Amygdala (tissue), 56 donors: ENCODE results near the gene AKAP6.
A peak's percentile ranks its signal among the peaks of the same experiment; 100 is the strongest.

ENCODE experiments used
- DNase-seq, 56 donors: peaks; one replicate each; lab custom pipeline; 2025; lab: John Stamatoyannopoulos, UW

AKAP6 gene

DNA sequence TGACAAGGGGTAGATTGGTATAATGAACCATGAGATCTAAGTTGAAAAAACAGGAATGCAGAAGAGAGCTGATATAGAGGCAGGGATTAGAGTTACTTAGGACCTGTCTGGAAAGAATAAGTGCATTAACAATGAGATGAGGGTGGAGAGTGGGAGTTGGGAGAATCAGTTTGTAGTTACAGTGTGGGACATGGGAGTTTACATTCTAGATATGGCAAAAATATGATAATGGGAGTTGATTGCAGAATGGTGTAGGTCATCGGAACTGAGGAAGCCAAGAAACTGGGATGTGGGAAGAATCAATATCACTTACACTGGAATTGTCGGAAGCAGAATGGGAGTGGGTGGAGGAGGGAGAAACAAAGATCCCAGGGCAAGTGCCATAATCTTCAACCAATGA is 308.5 kb downstream of the AKAP6 start:
- no peak for DNase-seq

DNA sequence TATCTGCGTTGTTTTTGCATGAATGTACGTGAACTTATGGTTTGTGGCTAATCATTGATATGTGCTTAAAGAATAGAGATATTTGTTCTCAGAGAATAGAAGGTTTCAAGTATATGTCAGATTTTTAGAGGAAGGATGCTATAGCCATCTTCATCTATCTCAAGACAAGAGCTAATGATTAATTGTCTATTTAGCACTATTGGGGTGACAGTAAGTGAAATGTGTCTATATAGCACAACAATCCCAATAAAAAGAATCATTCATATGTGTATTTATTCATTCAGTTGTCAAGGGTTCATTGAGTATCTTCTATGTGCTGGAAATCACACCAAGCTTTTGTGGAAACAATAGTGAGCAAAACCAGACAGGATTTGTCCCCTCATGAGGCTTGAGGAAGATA is 310.1 kb downstream of the AKAP6 start:
- DNase-seq: no peak

DNA sequence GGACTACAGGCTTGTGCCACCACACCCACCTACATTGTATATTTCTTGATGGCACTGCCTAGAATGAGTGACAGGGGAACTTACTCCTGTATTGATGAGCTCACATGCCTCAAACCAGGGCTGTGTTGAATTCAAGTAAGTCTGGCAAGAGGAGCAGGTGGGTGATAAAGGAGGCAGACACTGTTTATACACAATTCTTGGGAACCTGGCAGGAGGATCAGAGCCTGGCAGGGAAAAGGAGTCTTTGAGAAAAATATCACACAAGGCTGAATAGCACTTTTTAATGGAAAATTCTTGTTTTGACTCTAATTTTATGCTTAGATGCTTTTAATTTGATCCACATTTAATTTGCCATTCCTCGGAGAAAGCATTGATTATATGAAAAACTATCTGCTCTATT is 316.5 kb downstream of the AKAP6 start:
- DNase-seq: no peak

DNA sequence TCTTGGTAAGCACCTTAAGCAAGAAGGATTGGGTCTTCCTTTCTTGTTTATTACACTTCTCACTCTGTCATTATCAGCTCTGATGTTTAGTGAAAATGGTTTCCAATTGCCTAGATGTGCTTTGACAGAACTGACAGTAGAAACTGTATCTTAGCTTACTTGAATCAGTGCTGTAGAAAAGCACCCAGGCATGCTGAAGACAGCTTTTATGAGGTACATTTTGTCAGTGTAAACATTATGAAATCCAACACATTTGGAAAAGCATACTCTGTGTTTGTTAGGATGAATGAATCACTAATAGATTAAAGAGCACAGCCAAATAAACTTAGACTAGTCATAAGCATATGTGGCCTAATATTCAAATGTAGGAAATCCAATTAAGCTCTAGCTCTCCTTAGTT is 319.3 kb downstream of the AKAP6 start:
- peak in 1 of 56 donors; percentile 25 for DNase-seq

DNA sequence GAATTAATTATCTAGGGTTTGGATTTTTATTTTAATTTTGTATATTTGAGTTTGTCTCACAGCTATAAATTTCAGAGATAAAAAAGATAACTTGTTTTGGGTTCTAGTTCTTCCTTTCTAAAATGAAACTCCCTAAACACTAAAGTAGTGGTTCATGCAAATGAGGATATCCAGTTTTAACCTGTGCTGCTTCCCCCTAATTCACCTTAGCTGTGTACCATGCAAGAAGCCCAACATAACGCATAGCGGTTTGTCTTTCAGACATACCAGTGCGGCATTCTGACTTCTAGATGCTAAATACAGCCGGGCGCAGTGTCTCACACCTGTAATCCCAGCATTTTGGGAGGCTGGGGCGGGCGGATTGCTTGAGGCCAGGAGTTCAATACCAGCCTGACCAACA is 320.9 kb downstream of the AKAP6 start:
- no peak for DNase-seq

DNA sequence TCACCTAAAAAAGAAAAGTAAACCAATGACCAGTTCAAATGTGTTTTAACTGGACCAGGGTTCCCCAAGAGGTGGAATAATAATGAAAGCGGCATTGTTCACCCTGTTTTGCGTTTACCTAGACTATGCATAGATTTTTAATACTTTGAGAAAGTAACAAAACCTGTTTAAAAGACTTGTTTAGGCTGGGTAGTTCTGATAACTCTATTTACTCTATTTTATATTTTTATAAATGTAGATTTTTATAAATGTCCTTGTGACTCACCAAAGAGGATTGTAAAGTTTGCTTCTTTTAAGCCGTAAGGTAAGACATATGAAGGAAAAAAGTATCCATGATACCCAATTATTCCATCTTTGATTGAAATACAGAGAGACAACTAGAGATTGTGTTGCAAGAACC is 321.6 kb downstream of the AKAP6 start:
- no peak for DNase-seq

DNA sequence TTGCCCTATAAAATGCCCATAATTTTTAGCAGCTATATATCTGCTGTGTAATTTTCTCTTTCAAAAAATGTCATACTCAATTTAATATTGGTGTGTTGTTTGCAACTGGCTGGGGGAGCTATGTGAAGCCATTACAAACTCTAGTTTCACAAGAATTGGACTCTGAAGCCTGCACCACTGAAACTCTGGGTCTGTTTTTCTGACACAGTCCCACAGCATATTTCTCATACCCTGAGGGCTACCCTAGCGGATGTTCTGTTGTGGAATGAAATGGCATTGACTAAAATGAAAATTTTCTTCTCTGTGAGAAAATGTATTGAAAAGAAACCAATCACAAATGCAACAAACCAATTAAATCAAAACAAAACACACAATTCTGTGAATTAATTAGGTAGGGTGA is 325.0 kb downstream of the AKAP6 start:
- no peak for DNase-seq

DNA sequence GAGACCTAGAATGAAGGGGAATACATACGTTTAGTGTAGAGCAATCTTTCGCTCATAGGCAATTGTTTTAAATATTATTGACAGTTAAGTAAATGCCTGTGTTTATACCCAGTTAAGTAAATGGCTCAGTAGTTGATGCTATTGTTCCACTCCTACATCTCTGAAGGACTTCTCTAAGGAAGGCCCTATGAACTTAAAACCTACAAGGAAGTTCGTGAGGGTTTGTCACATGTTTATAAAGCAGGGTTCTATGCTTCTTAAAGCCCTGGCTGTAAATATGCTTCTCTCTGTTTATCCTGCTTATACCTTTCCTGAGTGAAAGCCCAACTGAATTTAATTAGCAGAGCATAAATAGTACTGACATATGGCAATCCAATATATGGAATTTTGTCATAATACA is 327.5 kb downstream of the AKAP6 start:
- DNase-seq: no peak

DNA sequence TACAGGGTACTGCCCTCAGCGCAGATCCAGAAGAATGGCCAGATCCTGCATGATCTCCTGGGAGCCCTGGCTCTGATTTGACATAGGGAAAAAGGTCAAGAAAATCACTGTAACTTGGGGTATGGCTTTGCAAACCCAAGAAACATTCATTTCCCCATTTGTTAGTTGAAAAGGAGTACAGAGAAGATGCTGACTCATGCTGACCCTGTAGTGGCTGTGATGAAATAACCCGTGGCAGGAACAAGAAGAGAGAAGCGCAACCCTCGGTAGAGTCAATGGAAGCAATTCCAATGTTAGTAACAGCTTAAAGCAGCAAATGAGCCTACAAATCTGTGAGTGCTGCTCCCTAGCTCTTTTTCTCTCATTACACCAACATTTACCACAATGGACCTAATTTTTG is 328.0 kb downstream of the AKAP6 start:
- DNase-seq: peak in 33 of 56 donors; percentile 2 to 70 (median 18)

DNA sequence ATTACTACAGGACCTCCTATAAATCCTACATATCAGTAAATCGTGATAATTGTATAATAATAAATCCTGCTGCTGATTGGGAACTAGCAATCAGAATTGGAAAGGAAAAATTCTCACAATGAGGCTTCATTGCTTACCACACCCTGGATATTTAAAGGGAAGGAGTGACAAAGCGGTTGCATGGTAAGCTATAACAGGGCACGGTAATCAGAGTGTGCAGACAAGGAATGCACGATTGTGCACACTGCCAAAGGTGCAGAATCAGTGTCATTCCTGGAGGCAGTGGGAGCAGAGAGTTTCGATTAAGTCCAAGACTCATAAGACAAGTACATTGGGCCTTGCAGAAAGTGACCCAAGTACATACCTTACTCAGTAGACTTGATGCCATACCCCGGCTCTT is 332.1 kb downstream of the AKAP6 start:
- DNase-seq: no peak

DNA sequence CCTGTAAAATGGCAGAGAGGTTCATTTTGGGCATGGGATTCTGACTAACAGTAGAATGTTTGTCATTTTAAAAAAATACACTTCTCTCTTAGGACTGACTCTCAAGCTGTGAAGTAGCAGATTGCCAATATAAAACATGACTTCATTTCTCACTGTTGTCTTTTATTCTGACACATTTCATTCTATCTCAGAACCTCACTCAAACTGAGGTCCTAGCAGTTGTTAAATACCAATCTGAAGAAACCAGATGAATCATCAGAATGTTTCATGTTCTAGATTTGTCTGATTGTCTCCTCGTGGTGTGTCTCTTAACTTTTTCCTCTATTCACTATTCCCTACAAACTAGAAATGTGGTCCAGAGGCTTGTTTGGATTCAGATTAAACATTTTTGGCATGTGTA is 333.1 kb downstream of the AKAP6 start:
- no peak for DNase-seq

DNA sequence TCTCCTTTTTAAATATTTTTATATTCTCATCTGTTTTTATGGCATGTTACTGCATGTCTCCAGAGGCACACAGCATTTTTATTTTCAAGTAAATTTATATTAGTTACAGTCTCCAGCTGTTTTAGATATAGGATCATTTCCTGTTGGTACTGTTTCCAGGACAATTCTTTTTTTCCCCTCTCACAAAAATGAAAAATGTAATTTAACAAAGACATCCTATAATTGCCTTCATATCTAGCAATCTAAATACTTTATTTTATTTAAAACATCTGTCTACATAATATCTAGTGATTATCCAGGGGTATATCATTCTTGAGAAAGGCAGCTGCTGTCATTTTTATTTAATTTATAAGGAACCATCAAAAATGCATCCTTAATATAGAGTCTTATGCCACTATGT is 337.2 kb downstream of the AKAP6 start:
- no peak for DNase-seq

DNA sequence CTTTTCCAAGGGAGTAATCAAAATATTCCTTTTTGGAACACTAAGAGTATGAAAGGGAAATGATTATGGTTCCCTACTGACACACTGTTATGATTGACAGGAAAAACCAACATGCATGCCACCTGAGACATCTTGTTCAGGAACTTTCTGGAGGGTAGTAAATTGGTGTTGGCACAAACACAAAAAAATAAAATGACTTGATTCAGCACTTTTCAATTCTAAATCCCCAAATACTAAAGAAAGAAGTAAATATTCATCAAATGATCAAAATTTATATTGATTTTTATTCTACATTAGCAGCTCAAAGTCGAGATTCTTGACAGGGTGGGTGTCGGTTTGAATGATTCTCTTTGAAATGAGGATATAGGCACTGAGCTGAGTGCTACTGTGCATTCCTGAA is 338.2 kb downstream of the AKAP6 start:
- no peak for DNase-seq

DNA sequence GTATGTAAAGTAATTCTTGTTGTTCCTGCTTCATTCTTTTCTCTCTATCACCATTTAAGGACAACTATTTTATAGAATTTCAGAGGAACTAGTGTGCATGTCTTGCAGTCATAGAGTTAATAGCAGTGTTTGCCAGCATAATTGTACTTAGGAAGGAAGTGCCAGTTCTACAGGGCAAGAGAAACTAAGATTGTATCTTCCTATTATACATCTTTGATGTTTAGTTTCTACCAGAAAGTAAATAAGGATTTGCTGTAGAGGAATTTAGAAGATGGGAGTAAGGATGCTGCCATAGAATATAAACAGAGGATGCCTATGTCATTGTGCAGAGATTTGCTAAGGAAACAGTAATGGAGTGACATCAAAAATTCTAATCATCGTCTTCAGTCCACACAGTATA is 338.7 kb downstream of the AKAP6 start:
- DNase-seq: no peak

DNA sequence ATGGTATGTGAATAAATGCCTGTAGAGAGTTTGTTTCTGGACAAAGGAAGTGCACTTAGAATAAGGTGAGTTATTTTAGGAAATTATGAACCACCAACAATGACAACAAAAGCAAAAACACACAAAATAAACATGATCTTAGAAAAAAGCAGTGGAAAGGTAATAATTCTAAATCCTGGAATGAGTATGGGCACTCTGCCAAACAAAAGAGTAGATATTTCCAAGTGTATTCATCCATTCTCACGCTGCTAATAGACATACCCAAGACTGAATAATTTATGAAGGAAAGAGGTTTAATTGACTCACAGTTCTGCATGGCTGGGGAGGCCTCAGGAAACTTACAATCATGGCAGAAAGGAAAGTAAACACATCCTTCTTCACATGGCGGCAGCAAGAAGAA is 340.3 kb downstream of the AKAP6 start:
- no peak for DNase-seq

DNA sequence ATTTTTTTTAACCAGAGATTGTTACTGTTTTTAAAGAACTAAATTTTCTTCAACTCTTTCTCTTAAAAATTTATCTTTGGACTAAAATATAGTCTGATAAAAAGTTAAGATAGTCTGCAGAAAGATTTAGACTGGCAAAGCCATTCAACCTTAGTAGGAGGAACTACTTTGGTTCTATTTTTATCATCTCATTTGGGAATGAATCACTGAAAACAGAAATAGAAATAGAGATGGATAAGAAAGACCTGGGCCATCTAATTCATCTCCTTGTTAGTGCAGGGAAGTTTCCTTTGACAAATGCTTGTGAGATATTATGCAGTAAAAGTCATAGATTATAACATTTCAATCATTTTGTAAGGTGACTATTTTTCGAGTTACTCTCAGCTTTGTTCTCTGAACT is 346.3 kb downstream of the AKAP6 start:
- no peak for DNase-seq

DNA sequence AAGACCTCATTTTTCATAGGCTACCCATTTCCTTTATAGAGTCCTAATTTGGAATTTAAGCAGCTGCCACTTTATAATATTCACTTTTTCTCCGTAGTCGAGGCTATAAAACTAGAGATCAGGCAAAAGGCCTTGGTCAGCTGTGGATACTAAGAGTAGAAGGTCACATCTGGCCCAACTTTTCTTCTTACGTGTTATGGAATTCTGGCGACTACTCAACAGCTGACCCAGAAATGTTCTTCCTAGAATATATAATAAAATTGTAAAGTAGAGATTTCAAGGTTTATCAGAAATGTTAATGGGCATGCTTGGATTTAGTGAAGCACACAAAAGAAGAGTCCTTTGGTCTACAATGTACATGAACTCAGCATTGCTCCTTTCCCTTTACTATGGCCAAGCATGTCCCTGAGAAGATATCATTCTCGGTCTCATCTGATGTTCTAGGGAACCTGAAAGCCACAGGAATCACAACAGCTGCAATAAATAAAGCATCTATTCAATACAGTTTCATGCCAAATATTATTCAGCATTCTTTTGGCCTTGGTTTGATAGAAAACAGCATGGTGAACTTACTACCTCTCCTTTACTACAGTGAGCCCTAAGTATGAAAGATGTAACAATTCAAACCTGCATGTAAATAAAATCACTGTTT is 348.2 kb downstream of the AKAP6 start:
- no peak for DNase-seq

DNA sequence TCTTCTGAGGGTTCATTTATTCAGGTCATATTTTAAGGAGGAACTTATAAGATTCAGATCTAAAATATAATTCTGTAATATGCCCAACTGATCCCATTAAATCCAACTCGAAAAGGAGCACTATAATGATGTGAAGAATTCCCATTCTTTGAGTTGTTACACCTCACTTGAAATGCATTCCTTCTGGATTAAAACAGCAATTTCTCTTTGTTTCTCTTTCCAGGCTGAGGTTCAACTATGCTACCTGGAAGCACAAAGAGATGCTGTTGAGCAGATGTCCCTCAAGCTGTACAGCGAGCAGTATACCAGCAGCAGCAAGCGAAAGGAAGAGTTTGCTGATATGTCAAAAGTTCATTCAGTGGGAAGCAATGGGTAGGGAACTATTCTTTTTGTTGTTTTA is 349.0 kb downstream of the AKAP6 start:
- no peak for DNase-seq

DNA sequence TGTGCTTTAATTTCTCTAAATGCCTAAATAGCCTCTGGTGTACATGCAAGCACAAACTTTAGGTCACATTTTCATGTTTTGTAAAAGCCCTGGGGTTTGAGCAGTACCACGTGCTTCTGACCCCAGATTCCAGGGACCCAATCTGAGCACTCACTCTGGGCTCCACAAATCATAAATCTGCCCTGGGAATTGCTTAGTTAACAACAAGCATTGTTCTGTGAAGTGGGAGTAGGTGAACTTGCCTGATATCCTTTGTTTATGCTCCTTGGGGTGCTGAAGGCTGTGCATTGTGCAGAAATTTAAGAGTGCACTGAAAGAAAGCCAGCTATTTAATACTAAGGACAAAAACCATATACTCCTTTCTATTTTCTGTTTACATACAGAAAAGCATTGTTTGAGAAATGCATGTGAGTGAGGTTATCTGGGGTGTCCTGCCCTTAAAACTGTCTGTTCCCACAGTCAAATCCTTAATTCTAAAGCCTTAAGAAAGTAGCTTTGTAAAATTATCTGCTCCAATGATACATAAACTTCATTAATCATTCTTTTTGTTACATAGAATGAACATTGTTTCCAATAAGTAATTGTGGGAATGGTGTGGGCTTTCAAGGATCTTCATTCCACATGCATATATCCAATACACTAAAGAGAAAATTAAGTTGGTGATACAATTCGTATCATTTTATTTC is 351.0 kb downstream of the AKAP6 start:
- no peak for DNase-seq

DNA sequence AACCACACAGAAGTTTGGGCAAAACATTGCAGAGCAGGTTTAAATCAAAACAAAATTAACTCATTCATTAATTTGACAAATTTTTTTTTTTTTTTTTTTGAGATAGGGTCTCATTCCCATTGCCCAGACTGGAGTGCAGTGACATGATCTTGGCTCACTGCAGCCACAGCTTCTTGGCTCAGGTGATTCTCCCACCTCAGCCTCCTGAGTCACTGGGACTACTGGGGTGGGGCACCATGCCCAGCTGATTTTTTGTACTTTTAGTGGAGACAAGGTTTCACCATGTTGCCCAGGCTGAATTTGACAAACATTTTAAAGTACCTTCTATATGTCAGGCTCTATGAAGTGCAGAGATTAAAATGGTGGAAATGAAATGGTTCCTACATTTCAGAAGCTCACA is 352.5 kb downstream of the AKAP6 start:
- DNase-seq: no peak

DNA sequence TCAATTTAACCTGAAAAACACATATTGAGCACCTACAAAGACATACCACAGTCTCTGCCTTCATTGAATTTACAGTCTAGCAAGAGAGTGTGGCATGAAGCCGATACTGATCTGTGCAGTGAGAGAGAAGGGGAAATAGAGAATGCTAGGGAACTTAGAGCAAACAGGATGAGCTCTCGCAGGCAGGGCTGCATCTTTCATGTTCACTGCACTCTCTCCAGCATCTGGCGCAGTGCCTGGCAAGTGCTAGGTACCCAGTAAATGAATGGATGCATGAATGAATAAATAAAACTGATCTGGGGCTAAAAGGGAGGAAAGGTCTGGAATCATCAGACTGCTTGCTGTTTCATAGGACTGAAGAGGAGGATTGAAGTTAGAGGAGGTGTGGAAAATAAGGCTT is 353.1 kb downstream of the AKAP6 start:
- DNase-seq: peak in 7 of 56 donors; percentile 1 to 12 (median 9)

DNA sequence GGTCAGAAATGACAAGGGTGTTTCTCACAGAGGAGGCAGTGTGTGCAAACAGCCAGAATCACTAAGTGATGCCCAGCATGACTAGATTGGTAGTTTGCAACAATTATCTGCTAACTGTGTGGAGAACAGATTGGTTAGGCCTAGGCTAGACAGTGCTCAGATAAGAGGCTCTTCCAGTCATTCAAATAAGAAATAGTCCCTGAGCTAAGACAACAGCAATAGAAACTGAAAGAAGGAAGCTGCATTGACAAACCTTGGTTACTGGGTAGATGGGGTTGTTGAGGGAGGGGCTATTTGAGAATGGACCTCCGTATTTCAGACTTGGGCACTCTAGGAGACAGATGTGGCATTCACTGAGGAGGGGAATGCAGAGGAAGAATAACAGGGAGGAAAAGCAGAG is 354.6 kb downstream of the AKAP6 start:
- no peak for DNase-seq

DNA sequence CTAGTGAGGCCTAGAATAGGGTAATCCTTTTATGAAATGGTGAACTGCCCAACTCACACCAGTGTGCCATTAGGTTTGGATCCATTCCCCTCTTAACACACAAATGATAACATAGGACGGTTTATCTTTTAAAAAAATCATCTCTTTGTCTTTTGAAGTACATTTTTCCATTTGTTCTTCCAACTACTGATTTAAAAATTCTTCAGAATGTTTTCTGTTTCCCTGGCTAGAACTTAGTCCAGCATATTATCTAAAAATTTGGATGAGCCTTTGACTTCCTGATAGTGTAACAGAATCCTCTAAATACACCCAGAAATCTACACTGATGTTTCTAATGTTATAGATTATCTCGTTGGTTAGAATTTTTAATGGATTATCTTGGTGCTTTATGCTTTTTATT is 359.8 kb downstream of the AKAP6 start:
- DNase-seq: no peak
